HEK293T (cell line): ENCODE results near the gene BTAF1.

ENCODE experiments used
- ARNT ChIP-seq: fragments of 450-650 bp; IDR thresholded peaks from 2 replicates; pipeline ENCODE4 v1.6.1; 2017; ENCODE audit warnings: mild to moderate bottlenecking
- BHLHE40 ChIP-seq: fragments of 450-650 bp; IDR thresholded peaks from 2 replicates; pipeline ENCODE4 v1.6.1; 2016; ENCODE audit warnings: mild to moderate bottlenecking, moderate library complexity, borderline replicate concordance
- FOXK2 ChIP-seq: fragments of 450-650 bp; IDR thresholded peaks from 2 replicates; pipeline ENCODE4 v1.6.1; 2016; ENCODE audit warnings: mild to moderate bottlenecking
- FOXM1 ChIP-seq: fragments of 450-650 bp; IDR thresholded peaks from 2 replicates; pipeline ENCODE4 v1.6.1; 2017; ENCODE audit warnings: mild to moderate bottlenecking, borderline replicate concordance
- LEF1 ChIP-seq: fragments of 450-650 bp; IDR thresholded peaks from 2 replicates; pipeline ENCODE4 v1.6.1; 2017; ENCODE audit warnings: mild to moderate bottlenecking, borderline replicate concordance
- NFRKB ChIP-seq: fragments of 450-650 bp; IDR thresholded peaks from 2 replicates; pipeline ENCODE4 v1.6.1; 2016; ENCODE audit warnings: mild to moderate bottlenecking, moderate library complexity
- PKNOX1 ChIP-seq: fragments of 450-650 bp; IDR thresholded peaks from 2 replicates; pipeline ENCODE4 v1.6.1; 2016
- SP1 ChIP-seq: fragments of 450-650 bp; IDR thresholded peaks from 2 replicates; pipeline ENCODE4 v1.6.1; 2017
- SUZ12 ChIP-seq: fragments of 450-650 bp; IDR thresholded peaks from 2 replicates; pipeline ENCODE4 v1.6.1; 2016; ENCODE audit warnings: mild to moderate bottlenecking
- TARDBP ChIP-seq: fragments of 450-650 bp; IDR thresholded peaks from 2 replicates; pipeline ENCODE4 v1.6.1; 2016

GRCh38 chr10:91910467-91910866 is 13.1 kb upstream of the BTAF1 start:
- TF ChIP-seq ARNT (no peak), PKNOX1 (no peak), SP1 (no peak), TARDBP (no peak), SUZ12 (no peak), LEF1 (no peak), BHLHE40 (no peak), FOXM1 (no peak), NFRKB (no peak), FOXK2 (no peak)
